Body of pancreas (tissue), 4 donors: ENCODE measurements around the gene HMCN1.

Source experiments
- POLR2A ChIP-seq, 3 donors: fragments of 450-650 bp; IDR thresholded peaks; one replicate each; pipeline ENCODE4 v1.6.1; 2016; ENCODE audit warnings: antibody characterized with exemption in 3 of 3, mild to moderate bottlenecking in 2 of 3
- TF ChIP-seq, protein P1 (sequence below), 7 experiments: fragments of 450-650 bp in 4 of 7; fragments of 200-600 bp in 3 of 7; sonication (generic) in 3 of 7; IDR thresholded peaks; one replicate each; pipeline ENCODE4 v1.5.1; 2016 to 2019; ENCODE audit warnings: antibody characterized with exemption in 7 of 7

DNA sequence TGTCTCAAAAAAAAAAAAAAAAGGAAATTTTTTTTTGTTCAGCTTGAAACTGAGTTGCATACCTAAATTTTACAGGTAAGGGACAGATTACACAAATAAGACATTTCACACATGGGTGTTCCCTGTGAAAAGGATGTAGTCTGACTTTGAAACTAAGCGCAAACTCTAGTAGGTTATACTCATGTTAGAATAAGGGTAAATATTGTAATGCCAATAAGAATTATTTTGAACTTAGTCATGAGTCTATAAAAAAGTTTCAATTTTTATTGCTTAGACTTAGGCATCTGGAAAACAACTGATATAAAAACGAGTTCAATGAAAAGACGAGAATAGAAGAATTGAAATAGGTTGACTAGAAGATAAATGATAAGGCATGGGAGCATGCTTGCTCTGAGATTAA lies 122.3 kb downstream of the HMCN1 start:
- no peak for TF ChIP-seq POLR2A (IDR thresholded peaks at IDR 0.05)
- TF ChIP-seq, protein P1, sequence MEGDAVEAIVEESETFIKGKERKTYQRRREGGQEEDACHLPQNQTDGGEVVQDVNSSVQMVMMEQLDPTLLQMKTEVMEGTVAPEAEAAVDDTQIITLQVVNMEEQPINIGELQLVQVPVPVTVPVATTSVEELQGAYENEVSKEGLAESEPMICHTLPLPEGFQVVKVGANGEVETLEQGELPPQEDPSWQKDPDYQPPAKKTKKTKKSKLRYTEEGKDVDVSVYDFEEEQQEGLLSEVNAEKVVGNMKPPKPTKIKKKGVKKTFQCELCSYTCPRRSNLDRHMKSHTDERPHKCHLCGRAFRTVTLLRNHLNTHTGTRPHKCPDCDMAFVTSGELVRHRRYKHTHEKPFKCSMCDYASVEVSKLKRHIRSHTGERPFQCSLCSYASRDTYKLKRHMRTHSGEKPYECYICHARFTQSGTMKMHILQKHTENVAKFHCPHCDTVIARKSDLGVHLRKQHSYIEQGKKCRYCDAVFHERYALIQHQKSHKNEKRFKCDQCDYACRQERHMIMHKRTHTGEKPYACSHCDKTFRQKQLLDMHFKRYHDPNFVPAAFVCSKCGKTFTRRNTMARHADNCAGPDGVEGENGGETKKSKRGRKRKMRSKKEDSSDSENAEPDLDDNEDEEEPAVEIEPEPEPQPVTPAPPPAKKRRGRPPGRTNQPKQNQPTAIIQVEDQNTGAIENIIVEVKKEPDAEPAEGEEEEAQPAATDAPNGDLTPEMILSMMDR (IDR thresholded peaks at IDR 0.05): no peak
